Endothelial cell (in vitro differentiated cells): ENCODE results near the gene OTULIN. TPM values are rescaled to one million over a fixed set of nuclear protein-coding genes. Genes with fewer than 3 reads are reported as not detected.
A peak's percentile ranks its signal among the peaks of the same experiment; 100 is the strongest.

Experiments used
- DNase-seq: peaks from one replicate; pipeline ENCODE4 v3.0.0; 2021; ENCODE audit warnings: low spot score
- H3K27ac Mint-ChIP-seq: one replicate; pipeline ENCODE4 v1.8.0; 2021; ENCODE audit warnings: mixed read lengths, inconsistent platforms; ENCODE audit not compliant: unreplicated experiment
- H3K27me3 Mint-ChIP-seq: one replicate; pipeline ENCODE4 v1.8.0; 2021; ENCODE audit warnings: mild to moderate bottlenecking, moderate library complexity, mixed read lengths, inconsistent platforms; ENCODE audit not compliant: unreplicated experiment
- H3K36me3 Mint-ChIP-seq: one replicate; pipeline ENCODE4 v1.8.0; 2021; ENCODE audit warnings: mild to moderate bottlenecking, low read depth, mixed read lengths, inconsistent platforms; ENCODE audit not compliant: unreplicated experiment
- H3K4me1 Mint-ChIP-seq: one replicate; pipeline ENCODE4 v1.8.0; 2021; ENCODE audit warnings: mild to moderate bottlenecking, mixed read lengths, inconsistent platforms; ENCODE audit not compliant: unreplicated experiment
- H3K4me3 Mint-ChIP-seq: one replicate; pipeline ENCODE4 v1.8.0; 2021; ENCODE audit warnings: mild to moderate bottlenecking, mixed read lengths, inconsistent platforms; ENCODE audit not compliant: unreplicated experiment
- H3K9me3 Mint-ChIP-seq: one replicate; pipeline ENCODE4 v1.8.0; 2021; ENCODE audit warnings: mixed read lengths, inconsistent platforms; ENCODE audit not compliant: unreplicated experiment
- total RNA-seq: library from RNA; stranded (reverse); fragmentation: NEBNext Ultra II Directional; extraction: Animal tissue kit (Norgen Biotek cat#: 25700); gene quantifications from one replicate; pipeline ENCODE4 v1.2.1, GENCODE V29; 2021; ENCODE audit not compliant: unreplicated experiment
- TF ChIP-seq, protein P1 (sequence below): fragments of 200-600 bp; sonication (generic); IDR thresholded peaks from one replicate; pipeline ENCODE4 v1.5.0; 2021; ENCODE audit warnings: antibody characterized with exemption; ENCODE audit not compliant: unreplicated experiment

Gene OTULIN
- total RNA-seq, 1 donor from 2014 or later, result 39.7 TPM

DNA sequence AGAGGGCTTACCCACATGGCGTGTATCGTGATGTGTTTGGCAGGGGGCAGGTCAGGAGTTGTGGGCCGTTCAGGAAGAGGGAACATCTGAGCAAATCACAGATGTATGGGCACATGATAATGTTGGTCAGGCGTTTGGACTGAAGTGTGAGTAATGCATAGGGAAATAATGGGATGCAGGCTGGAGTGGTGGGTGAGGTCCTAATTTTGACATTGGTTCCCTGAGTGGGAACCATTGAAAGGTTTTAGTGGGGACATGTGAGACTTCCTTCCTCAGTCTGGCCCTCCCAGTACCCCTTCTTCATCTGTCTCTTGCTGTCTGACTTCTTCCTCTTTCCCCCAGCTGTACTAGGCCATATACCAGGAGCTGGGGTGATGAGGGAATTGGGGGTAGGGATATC, 7.6 kb downstream of the OTULIN start:
- Mint-ChIP-seq H3K9me3 (no peaks in the 10 kb centered on the region), H3K4me3 (no peak overlapping the region), H3K27me3 (no peaks in the 10 kb centered on the region), H3K36me3 (no peaks in the 10 kb centered on the region), H3K27ac (peak overlapping the region; percentile 27), H3K4me1 (peaks cover 58% of the 10 kb centered on the region)
- TF ChIP-seq, protein P1, sequence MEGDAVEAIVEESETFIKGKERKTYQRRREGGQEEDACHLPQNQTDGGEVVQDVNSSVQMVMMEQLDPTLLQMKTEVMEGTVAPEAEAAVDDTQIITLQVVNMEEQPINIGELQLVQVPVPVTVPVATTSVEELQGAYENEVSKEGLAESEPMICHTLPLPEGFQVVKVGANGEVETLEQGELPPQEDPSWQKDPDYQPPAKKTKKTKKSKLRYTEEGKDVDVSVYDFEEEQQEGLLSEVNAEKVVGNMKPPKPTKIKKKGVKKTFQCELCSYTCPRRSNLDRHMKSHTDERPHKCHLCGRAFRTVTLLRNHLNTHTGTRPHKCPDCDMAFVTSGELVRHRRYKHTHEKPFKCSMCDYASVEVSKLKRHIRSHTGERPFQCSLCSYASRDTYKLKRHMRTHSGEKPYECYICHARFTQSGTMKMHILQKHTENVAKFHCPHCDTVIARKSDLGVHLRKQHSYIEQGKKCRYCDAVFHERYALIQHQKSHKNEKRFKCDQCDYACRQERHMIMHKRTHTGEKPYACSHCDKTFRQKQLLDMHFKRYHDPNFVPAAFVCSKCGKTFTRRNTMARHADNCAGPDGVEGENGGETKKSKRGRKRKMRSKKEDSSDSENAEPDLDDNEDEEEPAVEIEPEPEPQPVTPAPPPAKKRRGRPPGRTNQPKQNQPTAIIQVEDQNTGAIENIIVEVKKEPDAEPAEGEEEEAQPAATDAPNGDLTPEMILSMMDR, result no peak
- DNase-seq, result no peak

DNA sequence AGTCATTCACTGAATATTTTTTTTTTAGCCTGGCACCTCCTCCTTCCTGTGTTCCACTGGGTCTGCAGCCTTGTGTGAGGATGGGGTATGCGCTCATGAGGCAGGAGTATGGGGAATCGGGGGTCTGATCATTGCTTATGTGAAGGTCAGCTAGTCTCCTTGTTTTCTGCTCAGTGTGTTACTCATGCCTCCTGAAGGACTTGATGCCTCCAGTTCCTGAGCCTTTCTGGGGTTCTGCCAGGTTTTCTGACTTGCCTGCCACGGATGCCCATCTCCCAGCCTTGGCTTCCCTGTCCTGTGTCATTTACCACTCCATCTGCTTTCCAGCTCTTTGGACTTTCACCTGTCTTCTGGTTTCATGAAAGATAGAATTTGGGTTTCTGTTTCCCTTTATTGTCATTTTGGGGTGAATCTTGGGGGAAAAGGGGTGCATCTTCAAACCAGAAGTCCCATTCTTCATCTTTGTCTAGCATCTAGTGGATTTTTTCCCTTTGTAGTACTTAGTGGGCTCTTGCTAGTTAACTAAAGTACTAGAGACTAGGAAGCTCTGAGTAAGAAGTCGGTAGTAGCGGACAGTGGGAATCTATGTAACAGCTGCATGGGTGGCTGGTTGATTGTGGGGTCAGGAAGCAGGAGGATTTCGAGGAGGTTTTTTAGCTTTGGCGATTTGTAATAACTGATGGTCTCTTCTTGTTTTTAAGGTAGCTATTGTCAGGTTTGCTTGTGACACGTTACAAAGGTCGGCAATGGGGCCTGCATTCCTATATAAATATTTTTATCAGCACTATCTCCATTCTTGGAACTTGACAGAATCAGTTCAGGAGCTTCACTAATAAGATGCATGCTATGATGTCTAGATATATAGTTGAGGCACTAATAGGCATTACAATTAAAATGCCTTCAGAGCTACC, 8.2 kb downstream of the OTULIN start:
- TF ChIP-seq, protein P1, result no peak
- DNase-seq, result no peak
- Mint-ChIP-seq H3K9me3 (no peaks in the 10 kb centered on the region), H3K4me3 (peak overlapping the region; percentile 2), H3K36me3 (peaks cover 5% of the 10 kb centered on the region), H3K4me1 (peaks cover 56% of the 10 kb centered on the region), H3K27ac (peak overlapping the region; percentile 20), H3K27me3 (no peaks in the 10 kb centered on the region)

DNA sequence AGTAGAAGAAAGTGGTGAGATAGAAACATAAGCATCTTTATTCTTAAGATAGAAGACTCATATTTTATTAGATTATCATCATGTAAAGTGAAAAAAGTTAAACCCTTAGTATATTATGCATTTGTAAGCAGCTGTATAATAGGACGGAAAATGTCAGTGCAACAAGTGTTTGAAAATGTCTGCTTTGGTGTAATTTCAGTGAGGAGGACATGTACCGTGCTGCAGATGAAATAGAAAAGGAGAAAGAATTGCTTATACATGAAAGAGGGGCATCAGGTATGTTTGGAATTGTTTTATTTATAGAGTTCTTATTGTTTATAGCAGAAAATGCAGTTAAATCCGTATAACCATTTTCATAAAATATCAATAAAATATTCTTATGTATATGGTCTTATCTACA, 8.9 kb downstream of the OTULIN start:
- H3K4me1 Mint-ChIP-seq, result peaks cover 52% of the 10 kb centered on the region
- DNase-seq, result no peak
- peaks cover 10% of the 10 kb centered on the region for H3K36me3 Mint-ChIP-seq
- no peaks in the 10 kb centered on the region for H3K9me3 Mint-ChIP-seq
- TF ChIP-seq, protein P1, result no peak
- no peaks in the 10 kb centered on the region for H3K27me3 Mint-ChIP-seq
- no peak overlapping the region for H3K4me3 Mint-ChIP-seq
- H3K27ac Mint-ChIP-seq, result no peak overlapping the region

DNA sequence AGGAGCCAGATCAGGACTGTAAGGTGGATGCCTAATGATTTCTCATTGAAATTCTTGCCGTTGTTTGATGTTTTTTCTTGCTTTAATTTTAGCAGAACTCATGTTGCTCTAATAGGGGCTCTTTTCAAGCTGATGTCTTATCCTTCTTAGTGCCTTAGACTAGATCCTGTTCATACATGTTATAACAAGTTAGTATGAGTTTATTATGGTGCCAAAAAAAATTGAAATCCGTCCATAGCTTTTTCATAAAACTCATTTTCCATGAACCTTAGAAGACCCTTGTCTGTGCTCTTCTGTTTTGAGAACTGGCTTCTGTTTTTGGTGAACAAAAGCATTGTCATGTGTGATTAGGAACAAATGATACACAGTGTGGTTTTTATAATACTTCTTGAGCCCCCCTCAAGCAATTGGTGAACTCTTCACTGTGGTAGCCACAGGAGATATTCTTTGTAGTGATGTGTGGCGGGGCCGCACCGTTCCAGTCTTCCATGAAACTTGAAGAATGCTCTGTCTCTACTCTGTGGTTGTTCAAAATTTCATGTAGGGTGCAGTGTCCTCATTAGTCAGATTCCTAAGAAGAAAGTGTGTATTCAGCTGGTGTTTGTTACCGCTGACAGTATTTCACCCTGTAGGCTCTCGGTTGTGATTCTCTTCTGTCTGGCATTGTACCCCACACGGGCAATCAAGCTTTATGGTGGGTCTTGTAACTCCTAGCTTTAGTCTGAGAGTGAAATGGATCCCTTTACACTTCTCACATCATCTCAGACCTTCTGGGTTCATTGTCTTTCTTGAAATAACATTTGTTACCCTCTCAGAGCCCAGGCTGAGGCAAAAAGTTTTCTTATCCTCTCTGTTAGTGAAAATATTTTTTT, 10.7 kb downstream of the OTULIN start:
- Mint-ChIP-seq H3K9me3 (no peaks in the 10 kb centered on the region), H3K27me3 (no peaks in the 10 kb centered on the region), H3K36me3 (peaks cover 10% of the 10 kb centered on the region), H3K4me3 (no peak overlapping the region), H3K27ac (peak overlapping the region; percentile 40), H3K4me1 (peaks cover 49% of the 10 kb centered on the region)
- no peak for DNase-seq
- TF ChIP-seq, protein P1, result no peak
